ENCODE data around the gene P4HTM.

Gene P4HTM

DNA sequence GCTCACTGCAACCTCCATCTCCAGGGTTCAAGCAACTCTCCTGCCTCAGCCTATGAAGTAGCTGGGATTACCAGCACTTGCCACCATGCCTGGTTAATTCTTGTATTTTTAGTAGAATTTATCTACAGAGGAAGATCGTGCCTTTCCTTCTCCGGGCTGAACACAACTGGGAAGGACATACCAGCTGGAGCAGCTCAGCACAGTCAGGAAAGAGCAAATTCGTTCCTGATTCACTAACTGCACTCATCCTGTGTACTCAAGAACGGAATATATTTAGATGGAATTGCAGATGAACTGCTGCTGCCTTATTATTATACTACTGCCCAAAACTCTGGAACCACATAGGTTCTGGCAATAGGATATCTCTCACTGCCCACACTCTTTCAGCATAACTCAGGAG is 27.1 kb upstream of the P4HTM start (continued):
- no peak for TF ChIP-seq ZSCAN4 (tag by site-specific recombination; IDR thresholded peaks at IDR 0.05)
- no peak for TF ChIP-seq BCL11B (tag by site-specific recombination; IDR thresholded peaks at IDR 0.05; ENCODE audit: low read depth)
- TF ChIP-seq ZNF518A (tag by site-specific recombination; conservative IDR thresholded peaks at IDR 0.05; ENCODE audit: low read depth), result no peak
- no peak for TF ChIP-seq ZNF514 (tag by site-specific recombination; IDR thresholded peaks at IDR 0.05)
- no peak for TF ChIP-seq ZNF302 (tag by site-specific recombination; IDR thresholded peaks at IDR 0.05; ENCODE audit: low read depth)
- TF ChIP-seq ZBTB17 (tag by site-specific recombination; IDR thresholded peaks at IDR 0.05), result no peak
- TF ChIP-seq ZNF311 (tag by site-specific recombination; IDR thresholded peaks at IDR 0.05; ENCODE audit: borderline replicate concordance), result no peak
- no peak for TF ChIP-seq ZNF558 (tag by site-specific recombination; IDR thresholded peaks at IDR 0.05)
- no peak for TF ChIP-seq ZNF146 (tag by site-specific recombination; IDR thresholded peaks at IDR 0.05)
- no peak for TF ChIP-seq ZNF510 (tag by site-specific recombination; IDR thresholded peaks at IDR 0.05; ENCODE audit: insufficient replicate concordance)
- no peak for TF ChIP-seq ZNF792 (tag by site-specific recombination; IDR thresholded peaks at IDR 0.05)

DNA sequence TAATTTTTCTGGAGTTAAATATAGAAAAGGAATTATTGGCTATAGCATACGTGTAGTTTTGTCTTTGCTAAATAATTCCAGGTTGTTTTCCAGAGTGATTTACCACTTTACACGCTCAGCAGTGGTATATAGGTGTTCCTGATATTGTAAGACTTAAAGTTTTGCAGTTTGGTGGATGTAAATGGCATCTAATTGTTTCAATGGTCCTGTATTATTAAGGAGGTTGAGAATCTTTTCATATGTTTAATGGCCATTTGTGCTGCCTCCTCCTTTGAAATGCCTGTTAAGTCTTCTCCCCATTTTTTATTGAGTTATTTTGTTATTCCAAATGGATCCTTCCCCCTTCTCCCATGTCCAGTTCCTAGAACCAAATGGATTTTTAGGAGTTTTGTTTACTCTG is 26.4 kb upstream of the P4HTM start:
- H3K4me1 ChIP-seq (ENCODE audit: control insufficient read depth, insufficient read depth, low read length), result no peaks in the 10 kb centered on the region
- ChIA-PET POLR2A (no interaction called here), CTCF (no interaction called here)
- no peak overlapping the region for H3K4me3 ChIP-seq (ENCODE audit: low read depth, low read length)
- no peak overlapping the region for H3K27ac ChIP-seq (ENCODE audit: extremely low read depth, low read depth, low read length)
- H3K9me3 ChIP-seq (ENCODE audit: control insufficient read depth, insufficient read depth, low read depth, low read length), result no peaks in the 10 kb centered on the region
- H3K36me3 ChIP-seq (ENCODE audit: control insufficient read depth in 2 of 2, insufficient read depth in 1 of 2, low read length in 2 of 2), result peaks cover 7 to 62% of the 10 kb centered on the region in 2 experiments
- no peak for TF ChIP-seq ZNF140 (tag by site-specific recombination; IDR thresholded peaks at IDR 0.05)
- no peak for TF ChIP-seq ZNF23 (tag by site-specific recombination; IDR thresholded peaks at IDR 0.05; ENCODE audit: borderline replicate concordance)
- TF ChIP-seq ZNF629 (tag by site-specific recombination; IDR thresholded peaks at IDR 0.05), result no peak
- TF ChIP-seq, protein P1, sequence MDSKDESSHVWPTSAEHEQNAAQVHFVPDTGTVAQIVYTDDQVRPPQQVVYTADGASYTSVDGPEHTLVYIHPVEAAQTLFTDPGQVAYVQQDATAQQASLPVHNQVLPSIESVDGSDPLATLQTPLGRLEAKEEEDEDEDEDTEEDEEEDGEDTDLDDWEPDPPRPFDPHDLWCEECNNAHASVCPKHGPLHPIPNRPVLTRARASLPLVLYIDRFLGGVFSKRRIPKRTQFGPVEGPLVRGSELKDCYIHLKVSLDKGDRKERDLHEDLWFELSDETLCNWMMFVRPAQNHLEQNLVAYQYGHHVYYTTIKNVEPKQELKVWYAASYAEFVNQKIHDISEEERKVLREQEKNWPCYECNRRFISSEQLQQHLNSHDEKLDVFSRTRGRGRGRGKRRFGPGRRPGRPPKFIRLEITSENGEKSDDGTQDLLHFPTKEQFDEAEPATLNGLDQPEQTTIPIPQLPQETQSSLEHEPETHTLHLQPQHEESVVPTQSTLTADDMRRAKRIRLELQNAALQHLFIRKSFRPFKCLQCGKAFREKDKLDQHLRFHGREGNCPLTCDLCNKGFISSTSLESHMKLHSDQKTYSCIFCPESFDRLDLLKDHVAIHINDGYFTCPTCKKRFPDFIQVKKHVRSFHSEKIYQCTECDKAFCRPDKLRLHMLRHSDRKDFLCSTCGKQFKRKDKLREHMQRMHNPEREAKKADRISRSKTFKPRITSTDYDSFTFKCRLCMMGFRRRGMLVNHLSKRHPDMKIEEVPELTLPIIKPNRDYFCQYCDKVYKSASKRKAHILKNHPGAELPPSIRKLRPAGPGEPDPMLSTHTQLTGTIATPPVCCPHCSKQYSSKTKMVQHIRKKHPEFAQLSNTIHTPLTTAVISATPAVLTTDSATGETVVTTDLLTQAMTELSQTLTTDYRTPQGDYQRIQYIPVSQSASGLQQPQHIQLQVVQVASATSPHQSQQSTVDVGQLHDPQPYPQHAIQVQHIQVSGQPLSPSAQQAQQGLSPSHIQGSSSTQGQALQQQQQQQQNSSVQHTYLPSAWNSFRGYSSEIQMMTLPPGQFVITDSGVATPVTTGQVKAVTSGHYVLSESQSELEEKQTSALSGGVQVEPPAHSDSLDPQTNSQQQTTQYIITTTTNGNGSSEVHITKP (tag by site-specific recombination; IDR thresholded peaks at IDR 0.05), result no peak
- TF ChIP-seq REST (tag by site-specific recombination; IDR thresholded peaks at IDR 0.05), result no peak
- TF ChIP-seq, protein P2, sequence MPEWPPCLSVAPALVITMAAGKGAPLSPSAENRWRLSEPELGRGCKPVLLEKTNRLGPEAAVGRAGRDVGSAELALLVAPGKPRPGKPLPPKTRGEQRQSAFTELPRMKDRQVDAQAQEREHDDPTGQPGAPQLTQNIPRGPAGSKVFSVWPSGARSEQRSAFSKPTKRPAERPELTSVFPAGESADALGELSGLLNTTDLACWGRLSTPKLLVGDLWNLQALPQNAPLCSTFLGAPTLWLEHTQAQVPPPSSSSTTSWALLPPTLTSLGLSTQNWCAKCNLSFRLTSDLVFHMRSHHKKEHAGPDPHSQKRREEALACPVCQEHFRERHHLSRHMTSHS (tag by site-specific recombination; IDR thresholded peaks at IDR 0.05), result no peak
- no peak for TF ChIP-seq ZNF391 (tag by site-specific recombination; IDR thresholded peaks at IDR 0.05; ENCODE audit: borderline replicate concordance, low read depth)
- no peak for TF ChIP-seq ZNF362 (tag by site-specific recombination; IDR thresholded peaks at IDR 0.05)
- no peak for TF ChIP-seq REPIN1 (tag by site-specific recombination; IDR thresholded peaks at IDR 0.05; ENCODE audit: low read depth)
- no peak for TF ChIP-seq ZNF302 (tag by site-specific recombination; IDR thresholded peaks at IDR 0.05; ENCODE audit: low read depth)
- no peak for TF ChIP-seq ZNF621 (tag by site-specific recombination; IDR thresholded peaks at IDR 0.05)
- no peak for TF ChIP-seq ZNF114 (tag by site-specific recombination; IDR thresholded peaks at IDR 0.05)

Measured in HEK293 (cell line).